SK-N-SH (cell line): Measurements from ENCODE around the gene PARP1. TPM values are rescaled to one million over a fixed set of nuclear protein-coding genes. Genes with fewer than 3 reads are reported as not detected.

Source experiments
- CTCF ChIA-PET: fragments of 300-600, 350-600 bp; formaldehyde crosslinking; extraction: SDS; loops from one replicate; lab custom pipeline; 2021; lab: Yijun Ruan, JAX
- POLR2A ChIA-PET: fragments of 350-600 bp; sonication (Branson Sonifier 250); formaldehyde crosslinking; extraction: SDS; loops from one replicate; lab custom pipeline; 2020; ENCODE audit warnings: antibody characterized with exemption, inconsistent platforms; lab: Yijun Ruan, JAX
- DNase-seq: peaks from one replicate; pipeline ENCODE4 v3.0.0; 2012
- H2AFZ ChIP-seq: fragments of 200-600 bp; sonication (generic); 2 replicates; pipeline ENCODE4 v1.8.1; 2016; ENCODE audit warnings: antibody characterized with exemption, mild to moderate bottlenecking, low read depth
- H3F3A ChIP-seq: fragments of 200-600 bp; sonication (generic); replicated peaks from 2 replicates; pipeline ENCODE3; 2016; ENCODE audit warnings: antibody characterized with exemption, mild to moderate bottlenecking; ENCODE audit not compliant: insufficient read depth
- H3K27ac ChIP-seq, 2 experiments: fragments of 200-500 bp in 1 of 2; fragments of 200-600 bp in 1 of 2; sonication (Bioruptor generic) in 1 of 2; sonication (generic), shearing (Covaris generic) in 1 of 2; 2 replicates each; pipeline versions ENCODE4 v1.5.1 to v1.6.1; 2014 to 2016; ENCODE audit warnings: low read depth in 2 of 2, inconsistent platforms in 1 of 2, low read length in 1 of 2, mild to moderate bottlenecking in 1 of 2, mixed read lengths in 1 of 2
- H3K27me3 ChIP-seq: fragments of 200-600 bp; sonication (generic), shearing (Covaris generic); 2 replicates; pipeline ENCODE4 v1.6.1; 2016; ENCODE audit warnings: mixed run types; ENCODE audit not compliant: insufficient read depth
- H3K36me3 ChIP-seq, 2 experiments: fragments of 200-500 bp in 1 of 2; fragments of 200-600 bp in 1 of 2; sonication (Bioruptor generic) in 1 of 2; sonication (generic) in 1 of 2; replicated peaks in 1 of 2; 2 replicates each; pipeline versions ENCODE3 to v1.5.1; 2014 to 2016; ENCODE audit warnings: low read length in 1 of 2, mild to moderate bottlenecking in 1 of 2; ENCODE audit not compliant: insufficient read depth in 2 of 2, control insufficient read depth in 1 of 2
- H3K4me1 ChIP-seq, 2 experiments: fragments of 200-500 bp in 1 of 2; fragments of 200-600 bp in 1 of 2; sonication (Bioruptor generic) in 1 of 2; sonication (generic), shearing (Covaris generic) in 1 of 2; 2 replicates each; pipeline versions ENCODE4 v1.5.1 to v1.6.1; 2014 to 2016; ENCODE audit warnings: low read depth in 1 of 2, low read length in 1 of 2, mixed run types in 1 of 2; ENCODE audit not compliant: insufficient read depth in 2 of 2, control insufficient read depth in 1 of 2
- H3K4me2 ChIP-seq: fragments of 200-600 bp; sonication (generic), shearing (Covaris generic); 2 replicates; pipeline ENCODE4 v1.6.1; 2017; ENCODE audit warnings: mixed run types
- H3K4me3 ChIP-seq, 2 experiments: fragments of 200-500 bp in 1 of 2; fragments of 200-600 bp in 1 of 2; sonication (Bioruptor generic) in 1 of 2; sonication (generic), shearing (Covaris generic) in 1 of 2; 2 replicates each; pipeline versions ENCODE4 v1.5.1 to v1.8.1; 2014 to 2016; ENCODE audit warnings: low read depth in 2 of 2, inconsistent platforms in 1 of 2, low read length in 1 of 2, mild to moderate bottlenecking in 1 of 2, mixed read lengths in 1 of 2, moderate library complexity in 1 of 2
- H3K79me2 ChIP-seq: fragments of 200-600 bp; sonication (generic); 2 replicates; pipeline ENCODE4 v1.8.1; 2017; ENCODE audit warnings: mild to moderate bottlenecking; ENCODE audit not compliant: insufficient read depth
- H3K9ac ChIP-seq: fragments of 200-600 bp; sonication (generic); 2 replicates; pipeline ENCODE4 v1.6.1; 2017; ENCODE audit warnings: mixed run types
- H3K9me2 ChIP-seq: fragments of 200-600 bp; sonication (generic); 2 replicates; pipeline ENCODE4 v1.6.1; 2017; ENCODE audit warnings: mixed run types
- H3K9me3 ChIP-seq: fragments of 200-600 bp; sonication (generic); 2 replicates; pipeline ENCODE4 v1.6.1; 2017; ENCODE audit warnings: mixed run types, mild to moderate bottlenecking, moderate library complexity
- H4K20me1 ChIP-seq: fragments of 200-600 bp; sonication (generic); 2 replicates; pipeline ENCODE4 v1.6.1; 2017; ENCODE audit warnings: mild to moderate bottlenecking, mixed run types; ENCODE audit not compliant: insufficient read depth
- GATA2 ChIP-seq: sonication (generic); formaldehyde crosslinking; IDR thresholded peaks from 2 replicates; pipeline ENCODE4 v1.5.0; 2020; ENCODE audit warnings: mild to moderate bottlenecking, missing genetic modification reagents
- IRF3 ChIP-seq: fragments of 150-350 bp; IDR thresholded peaks from 2 replicates; pipeline ENCODE4 v1.6.1; 2016; ENCODE audit warnings: mild to moderate bottlenecking, low read depth, low read length
- NFIC ChIP-seq: IDR thresholded peaks from 2 replicates; pipeline ENCODE4 v1.4.0; 2012; ENCODE audit warnings: borderline replicate concordance
- PBX3 ChIP-seq: IDR thresholded peaks from 2 replicates; pipeline ENCODE4; 2012
- REST ChIP-seq: IDR thresholded peaks from 2 replicates; pipeline ENCODE4 v1.6.1; 2012; ENCODE audit warnings: mild to moderate bottlenecking, low read depth, low read length, moderate library complexity
- RXRA ChIP-seq: IDR thresholded peaks from 2 replicates; pipeline ENCODE4 v1.4.0; 2012; ENCODE audit warnings: low read depth, mild to moderate bottlenecking, borderline replicate concordance
- YY1 ChIP-seq: IDR thresholded peaks from 2 replicates; pipeline ENCODE4 v1.4.0; 2012; ENCODE audit warnings: low read depth, mild to moderate bottlenecking
- WGBS: methylation state at CpG from one replicate; pipeline ENCODE4 v1.1.6; 2017; ENCODE audit warnings: low lambda C conversion rate; 5-methylcytosine and 5-hydroxymethylcytosine counted together
- polyA plus RNA-seq, 3 experiments: library from polyadenylated mRNA; depleted of rRNA; stranded (reverse); fragments of >200 nt; gene quantifications; 2 replicates each; pipeline ENCODE4 v1.2.3, GENCODE V29; 2012
- TF ChIP-seq, protein P1 (sequence below): fragments of 200-600 bp; sonication (generic); IDR thresholded peaks from 2 replicates; pipeline ENCODE4 v1.6.1; 2017; ENCODE audit warnings: antibody characterized with exemption, mild to moderate bottlenecking, moderate library complexity

Gene PARP1
- polyA plus RNA-seq, 1 of the 3 experiments (the other 2 are of a cell fraction): 239 TPM

- Histone ChIP-seq H3K27ac (no peak overlapping the region), H4K20me1 (no peaks in the 10 kb centered on the region), H3K9me3 (no peaks in the 10 kb centered on the region), H3K9me2 (no peaks in the 10 kb centered on the region), H3K4me1 (no peaks in the 10 kb centered on the region), H3K36me3 (no peaks in the 10 kb centered on the region), H3K4me2 (no peak overlapping the region), H3K4me3 (no peak overlapping the region), H3K27me3 (no peaks in the 10 kb centered on the region; the same call in 1 of the 2 replicates), H3K9ac (no peak overlapping the region), H2AFZ (no peak overlapping the region), H3K79me2 (no peaks in the 10 kb centered on the region), H3F3A (no peaks in the 10 kb centered on the region)
- POLR2A ChIA-PET: no interaction called here
- WGBS: 38% methylated on average over 4 of the region's 4 CpGs
- TF ChIP-seq YY1: no peak
- TF ChIP-seq IRF3: no peak
- TF ChIP-seq PBX3: no peak
- TF ChIP-seq, protein P1, sequence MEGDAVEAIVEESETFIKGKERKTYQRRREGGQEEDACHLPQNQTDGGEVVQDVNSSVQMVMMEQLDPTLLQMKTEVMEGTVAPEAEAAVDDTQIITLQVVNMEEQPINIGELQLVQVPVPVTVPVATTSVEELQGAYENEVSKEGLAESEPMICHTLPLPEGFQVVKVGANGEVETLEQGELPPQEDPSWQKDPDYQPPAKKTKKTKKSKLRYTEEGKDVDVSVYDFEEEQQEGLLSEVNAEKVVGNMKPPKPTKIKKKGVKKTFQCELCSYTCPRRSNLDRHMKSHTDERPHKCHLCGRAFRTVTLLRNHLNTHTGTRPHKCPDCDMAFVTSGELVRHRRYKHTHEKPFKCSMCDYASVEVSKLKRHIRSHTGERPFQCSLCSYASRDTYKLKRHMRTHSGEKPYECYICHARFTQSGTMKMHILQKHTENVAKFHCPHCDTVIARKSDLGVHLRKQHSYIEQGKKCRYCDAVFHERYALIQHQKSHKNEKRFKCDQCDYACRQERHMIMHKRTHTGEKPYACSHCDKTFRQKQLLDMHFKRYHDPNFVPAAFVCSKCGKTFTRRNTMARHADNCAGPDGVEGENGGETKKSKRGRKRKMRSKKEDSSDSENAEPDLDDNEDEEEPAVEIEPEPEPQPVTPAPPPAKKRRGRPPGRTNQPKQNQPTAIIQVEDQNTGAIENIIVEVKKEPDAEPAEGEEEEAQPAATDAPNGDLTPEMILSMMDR: no peak
- TF ChIP-seq RXRA: no peak
- TF ChIP-seq GATA2 (CRISPR knock-in tag): no peak
- no peak for TF ChIP-seq REST
- no peak for TF ChIP-seq NFIC
- CTCF ChIA-PET: no interaction called here
- DNase-seq: no peak
These were observed 40.2 kb upstream of the PARP1 start for GRCh38 chr1:226447932-226448665.
